GM18508 (cell line): ENCODE data around the gene C14orf132.

Experiments used
- ATAC-seq: cut with Tn5 transposase; IDR thresholded peaks from one replicate; pipeline ENCODE4 v1.9.1; 2021; ENCODE audit warnings: moderate number of reproducible peaks; ENCODE audit not compliant: insufficient read depth, unreplicated experiment

C14orf132 gene

DNA sequence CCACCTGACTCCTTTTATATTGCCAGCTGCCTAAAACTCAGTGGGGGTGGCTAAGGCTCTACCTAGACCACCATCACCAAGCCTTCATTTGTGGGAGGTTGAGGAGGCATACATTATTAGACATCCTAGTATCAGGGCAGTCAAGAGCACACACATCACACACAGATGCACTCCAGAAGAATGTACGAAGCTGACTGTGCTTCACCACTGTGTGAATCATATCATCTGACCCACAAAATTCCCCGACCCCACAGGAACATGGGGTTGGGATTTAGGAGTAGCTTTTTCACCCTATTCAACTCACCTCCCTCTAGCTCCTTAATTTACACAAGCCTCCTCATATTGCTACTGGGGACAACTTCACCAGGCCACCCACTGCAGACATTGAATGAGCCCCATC lies 100.7 kb downstream of the C14orf132 start:
- no peak for ATAC-seq

DNA sequence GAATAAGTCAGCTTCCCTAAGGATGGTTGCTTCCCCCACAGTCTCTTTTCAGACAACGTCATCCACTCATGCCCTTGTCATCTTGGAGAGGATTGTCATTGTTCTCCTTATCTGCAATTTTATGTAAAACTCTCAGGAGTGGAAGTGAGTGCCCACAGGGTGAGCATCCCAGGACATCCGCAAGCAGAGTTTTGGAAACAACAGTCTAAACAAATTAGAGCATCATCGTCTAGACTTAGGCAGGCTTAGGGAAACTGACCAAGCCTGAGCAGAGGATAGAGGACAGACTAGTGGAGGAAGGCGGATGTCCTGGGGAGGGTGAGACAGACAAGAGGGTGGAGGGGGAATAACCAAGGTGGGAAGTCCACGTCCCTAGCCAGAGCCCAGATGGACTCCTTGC lies 101.8 kb downstream of the C14orf132 start:
- ATAC-seq, result no peak
